Choroid plexus epithelial cell (primary cell): ENCODE measurements around the gene MAF.
A peak's percentile ranks its signal among the peaks of the same experiment; 100 is the strongest.

Experiments
- DNase-seq: peaks from one replicate; pipeline ENCODE4 v3.0.0-alpha.2; 2010; ENCODE audit warnings: low read depth
- H3K4me3 ChIP-seq: 2 replicates; pipeline ENCODE4 v1.5.1; 2011; ENCODE audit warnings: low read depth, mild to moderate bottlenecking, control low read depth, low read length, moderate library complexity
- CTCF ChIP-seq: conservative IDR thresholded peaks from 2 replicates; pipeline ENCODE4 v1.5.1; 2011; ENCODE audit warnings: low read depth, mild to moderate bottlenecking, control low read depth, inconsistent platforms, low read length, moderate library complexity

Gene MAF

GRCh38 chr16:79605999-79606398 is 5.5 kb upstream of the MAF start:
- TF ChIP-seq CTCF = no peak
- no peak overlapping the region for H3K4me3 ChIP-seq
- peak; percentile 33 for DNase-seq

GRCh38 chr16:79603055-79603454 is 2.5 kb upstream of the MAF start:
- no peak for TF ChIP-seq CTCF
- no peak overlapping the region for H3K4me3 ChIP-seq
- DNase-seq = no peak

GRCh38 chr16:79602628-79603014 is 2.1 kb upstream of the MAF start:
- DNase-seq = no peak
- H3K4me3 ChIP-seq = no peak overlapping the region
- TF ChIP-seq CTCF = no peak

DNA sequence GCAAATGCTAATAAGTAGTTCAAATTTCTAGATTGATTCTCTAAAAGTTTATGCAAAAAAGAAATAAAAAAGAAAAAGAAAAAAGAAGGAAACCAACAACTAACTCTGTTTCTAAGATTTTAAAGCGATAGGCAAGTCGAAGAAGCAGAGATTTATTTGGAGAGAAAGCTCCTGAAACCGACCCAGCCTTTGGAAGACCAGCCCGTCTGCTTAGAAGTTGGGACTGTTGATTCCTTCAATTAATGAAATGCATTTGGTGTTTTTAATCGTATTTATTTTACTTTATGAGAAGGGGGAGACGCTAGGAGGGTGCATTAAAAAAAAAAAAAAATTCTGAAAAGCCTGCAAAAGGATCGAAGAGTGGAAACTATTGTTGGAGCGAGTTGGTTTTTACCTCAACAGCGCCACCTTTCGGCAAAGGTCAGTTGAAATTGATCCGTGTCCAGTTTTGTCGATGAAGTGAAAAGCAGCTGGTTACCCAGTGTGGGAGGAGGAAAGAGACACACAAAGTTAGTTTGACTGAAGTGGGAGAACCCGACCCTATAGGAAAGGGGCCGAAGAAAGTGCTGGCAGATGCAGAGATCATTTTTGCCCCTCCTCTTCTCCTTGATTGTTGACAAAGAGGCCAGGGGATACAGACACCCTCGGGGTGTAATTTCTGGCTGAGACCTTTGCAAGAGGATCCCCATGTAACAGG is 1.5 kb upstream of the MAF start:
- H3K4me3 ChIP-seq = peak overlapping the region; percentile 68
- peak; percentile 87 for DNase-seq
- TF ChIP-seq CTCF = peak; percentile 83

DNA sequence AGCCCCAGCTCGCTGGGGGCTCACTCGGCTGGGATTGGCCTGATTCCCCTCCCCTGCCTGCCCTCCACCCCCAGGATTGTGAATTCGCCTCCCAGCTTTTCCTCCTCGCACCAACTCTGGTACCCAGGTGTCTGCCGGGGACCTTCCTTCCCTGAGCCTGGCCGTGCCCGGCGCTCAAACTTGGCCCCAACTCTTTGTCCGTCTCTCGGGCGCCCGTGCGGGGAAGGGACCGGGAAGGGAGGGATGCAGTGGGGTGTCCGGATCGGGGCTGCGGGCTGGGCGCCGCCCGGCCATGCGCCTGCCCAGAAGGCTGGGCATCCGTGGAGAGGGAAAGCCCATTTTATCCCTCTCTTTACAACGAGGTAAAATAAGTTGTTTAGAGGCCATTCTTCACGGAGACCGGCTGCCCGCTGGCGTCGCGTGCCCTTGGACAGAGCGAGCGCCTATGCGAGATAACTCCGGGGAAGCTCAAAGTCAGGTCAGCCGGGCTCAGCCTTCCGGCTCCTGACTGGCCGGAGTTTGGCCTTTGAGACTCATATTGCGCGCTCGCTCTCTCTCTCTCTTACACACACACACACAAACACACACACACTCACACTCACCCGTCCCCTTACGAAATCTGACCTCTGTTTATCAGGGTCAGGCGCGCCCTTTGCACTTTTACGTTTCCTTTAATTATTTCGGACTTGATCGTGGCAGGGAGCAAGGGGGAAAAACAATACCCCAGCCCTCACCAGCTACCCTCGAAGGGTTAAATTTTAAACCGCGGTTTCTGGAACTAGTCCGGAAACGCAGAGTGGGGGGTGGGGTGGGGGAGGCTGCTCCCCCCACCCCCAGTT is 774 bp upstream of the MAF start:
- peak overlapping the region; percentile 68 for H3K4me3 ChIP-seq
- peak; percentile 29 for DNase-seq
- no peak for TF ChIP-seq CTCF

GRCh38 chr16:79599837-79600637 is 500 bp downstream of the MAF start:
- H3K4me3 ChIP-seq = peak overlapping the region; percentile 68
- DNase-seq = peak; percentile 49
- TF ChIP-seq CTCF = no peak
